Esophagus (tissue), 2 donors: ENCODE data around the gene KDM6A. TPM values are rescaled to one million over a fixed set of nuclear protein-coding genes. Genes with fewer than 3 reads are reported as not detected.
"Not testable (repeated sequence)": the region's sequence is repeated elsewhere in the genome, so short reads cannot be mapped to it uniquely, and the experiment has no call there.

Source experiments
- H3K27ac ChIP-seq, 2 donors: one replicate each; pipeline ENCODE4 v1.5.1; 2013; ENCODE audit warnings: low read depth in 2 of 2, mild to moderate bottlenecking in 2 of 2, inconsistent platforms in 1 of 2, low read length in 1 of 2, moderate library complexity in 1 of 2
- H3K27me3 ChIP-seq, 2 donors: one replicate each; pipeline ENCODE4 v1.6.1; 2013; ENCODE audit warnings: low read length in 2 of 2, control low read depth in 1 of 2, mild to moderate bottlenecking in 1 of 2; ENCODE audit not compliant: insufficient read depth in 2 of 2, control insufficient read depth in 1 of 2
- H3K36me3 ChIP-seq, 2 donors: one replicate each; pipeline ENCODE4 v1.6.1; 2013; ENCODE audit warnings: low read length in 1 of 2; ENCODE audit not compliant: control insufficient read depth in 2 of 2, insufficient read depth in 2 of 2
- H3K4me1 ChIP-seq, 2 donors: one replicate each; pipeline ENCODE4 v1.6.1; 2013; ENCODE audit warnings: low read length in 1 of 2; ENCODE audit not compliant: control insufficient read depth in 2 of 2, insufficient read depth in 2 of 2
- H3K4me3 ChIP-seq, 2 donors: one replicate each; pipeline ENCODE4 v1.5.1; 2013; ENCODE audit warnings: low read length in 2 of 2, mild to moderate bottlenecking in 2 of 2, low read depth in 1 of 2, moderate library complexity in 1 of 2
- H3K9me3 ChIP-seq, 2 donors: one replicate each; pipeline ENCODE4 v1.6.1; 2013; ENCODE audit warnings: mild to moderate bottlenecking in 2 of 2, low read depth in 1 of 2, low read length in 1 of 2, moderate library complexity in 1 of 2; ENCODE audit not compliant: control insufficient read depth in 2 of 2, insufficient read depth in 1 of 2
- WGBS, 2 donors: extraction: QIAGEN DNeasy Blood & Tissue Kit; methylation state at CpG; one replicate each; pipeline ENCODE4 v1.1.7; 2013; 5-methylcytosine and 5-hydroxymethylcytosine counted together
- polyA plus RNA-seq, 2 donors: library from polyadenylated mRNA; stranded (reverse); fragments of 200-250 nt; gene quantifications; one replicate each; pipeline ENCODE4 v1.2.3, GENCODE V29; 2013
- donor health status: healthy with polysubstance abuse.
- donor health status: Bipolar disorder and iron deficiency.

The KDM6A gene
- polyA plus RNA-seq, 2 donors: 7.2 to 13.5 TPM

GRCh38 chrX:44882635-44883034 lies 9.6 kb downstream of the KDM6A start:
- H3K4me3 ChIP-seq: no peak overlapping the region
- no peaks in the 10 kb centered on the region for H3K4me1 ChIP-seq
- no peaks in the 10 kb centered on the region for H3K36me3 ChIP-seq
- H3K27ac ChIP-seq: no peak overlapping the region
- H3K9me3 ChIP-seq: no peaks in the 10 kb centered on the region
- no peaks in the 10 kb centered on the region for H3K27me3 ChIP-seq

DNA sequence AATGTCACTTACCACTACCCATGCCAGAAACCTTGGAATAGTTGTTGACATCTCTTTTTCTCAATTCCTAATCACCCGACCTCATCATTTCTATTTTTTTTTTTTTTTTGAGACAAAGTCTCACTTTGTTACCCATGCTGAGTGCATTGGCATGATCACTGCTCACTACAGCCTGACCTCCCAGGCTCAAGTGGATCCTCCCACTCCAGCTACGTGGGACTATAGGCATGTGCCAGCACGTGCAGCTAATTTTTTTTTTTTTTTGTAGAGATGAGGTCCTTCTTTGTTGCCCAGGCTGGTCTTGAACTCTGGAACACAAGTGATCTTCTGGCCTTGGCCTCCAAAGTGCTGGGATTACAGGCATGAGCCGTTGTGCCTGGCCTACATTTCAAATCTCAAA lies 12.0 kb downstream of the KDM6A start:
- Histone ChIP-seq H3K27me3 (no peaks in the 10 kb centered on the region), H3K27ac (no peak overlapping the region), H3K9me3 (no peaks in the 10 kb centered on the region), H3K4me3 (no peak overlapping the region), H3K4me1 (no peaks in the 10 kb centered on the region), H3K36me3 (no peaks in the 10 kb centered on the region)
- 47 to 48% methylated on average over 4 of the region's 4 CpGs for WGBS, 2 donors

GRCh38 chrX:44889824-44890223 lies 16.8 kb downstream of the KDM6A start:
- Histone ChIP-seq H3K27me3 (no peaks in the 10 kb centered on the region), H3K4me3 (no peak overlapping the region), H3K9me3 (no peaks in the 10 kb centered on the region), H3K36me3 (no peaks in the 10 kb centered on the region), H3K4me1 (no peaks in the 10 kb centered on the region), H3K27ac (no peak overlapping the region)
- WGBS, 2 donors: 79 to 81% methylated on average over 1 of the region's 1 CpG

- H3K36me3 ChIP-seq: no peaks in the 10 kb centered on the region
- 39 to 54% methylated on average over 3 of the region's 3 CpGs for WGBS, 2 donors
- H3K27ac ChIP-seq: no peak overlapping the region
- H3K4me1 ChIP-seq: no peaks in the 10 kb centered on the region
- no peak overlapping the region for H3K4me3 ChIP-seq
- H3K9me3 ChIP-seq: no peaks in the 10 kb centered on the region
- no peaks in the 10 kb centered on the region for H3K27me3 ChIP-seq
Measured at GRCh38 chrX:44890247-44890646, 17.3 kb downstream of the KDM6A start.

GRCh38 chrX:44890687-44891086 lies 17.7 kb downstream of the KDM6A start:
- H3K9me3 ChIP-seq, H3K27me3 ChIP-seq, H3K36me3 ChIP-seq, H3K4me3 ChIP-seq, H3K27ac ChIP-seq, H3K4me1 ChIP-seq: not testable (repeated sequence)
- 90 to 94% methylated on average over 10 of the region's 10 CpGs for WGBS, 2 donors

GRCh38 chrX:44891642-44892041 lies 18.7 kb downstream of the KDM6A start:
- H3K36me3 ChIP-seq: no peaks in the 10 kb centered on the region
- H3K4me3 ChIP-seq: no peak overlapping the region
- no peaks in the 10 kb centered on the region for H3K4me1 ChIP-seq
- H3K27ac ChIP-seq: peak overlapping the region in 1 of 2 donors; percentile 76
- no peaks in the 10 kb centered on the region for H3K27me3 ChIP-seq
- 55 to 70% methylated on average over 6 of the region's 6 CpGs for WGBS, 2 donors
- H3K9me3 ChIP-seq: no peaks in the 10 kb centered on the region

DNA sequence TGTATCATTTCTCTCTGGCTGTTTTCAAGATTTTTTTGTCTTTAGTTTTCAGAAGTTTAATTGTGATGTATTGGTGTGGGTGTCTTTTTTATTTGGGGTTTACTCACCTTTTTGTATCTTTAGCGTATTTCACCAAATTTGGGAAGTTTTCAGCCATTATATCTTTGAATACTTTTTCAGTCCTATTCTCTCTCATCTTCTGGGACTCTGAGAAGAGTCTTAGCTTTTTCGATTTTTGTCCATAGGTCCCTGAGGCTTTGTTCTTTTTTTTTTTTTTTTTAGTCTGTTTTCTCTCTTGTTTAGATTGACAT lies 23.8 kb downstream of the KDM6A start:
- H3K4me1 ChIP-seq: peaks cover 0 to 7% of the 10 kb centered on the region in 2 donors
- no peak overlapping the region for H3K27ac ChIP-seq
- 93 to 98% methylated on average over 2 of the region's 2 CpGs for WGBS, 2 donors
- H3K4me3 ChIP-seq: no peak overlapping the region
- H3K36me3 ChIP-seq: no peaks in the 10 kb centered on the region
- H3K9me3 ChIP-seq: no peaks in the 10 kb centered on the region
- H3K27me3 ChIP-seq: no peaks in the 10 kb centered on the region

GRCh38 chrX:44897539-44897938 lies 24.6 kb downstream of the KDM6A start:
- no peak overlapping the region for H3K27ac ChIP-seq

GRCh38 chrX:44898411-44899221 lies 25.6 kb downstream of the KDM6A start:
- Histone ChIP-seq H3K4me3 (no peak overlapping the region), H3K27ac (peak overlapping the region; percentile 35 to 47), H3K9me3 (no peaks in the 10 kb centered on the region), H3K4me1 (peaks cover 0 to 7% of the 10 kb centered on the region in 2 donors), H3K36me3 (no peaks in the 10 kb centered on the region), H3K27me3 (no peaks in the 10 kb centered on the region)
- WGBS, 2 donors: 67% methylated on average over 3 of the region's 3 CpGs

More at GRCh38 chrX:44897539-44897938, 24.6 kb downstream of the KDM6A start:
- no peaks in the 10 kb centered on the region for H3K36me3 ChIP-seq
- no peaks in the 10 kb centered on the region for H3K9me3 ChIP-seq
- WGBS, 2 donors: 86 to 88% methylated on average over 2 of the region's 2 CpGs
- peaks cover 0 to 7% of the 10 kb centered on the region in 2 donors for H3K4me1 ChIP-seq
- H3K27me3 ChIP-seq: no peaks in the 10 kb centered on the region
- no peak overlapping the region for H3K4me3 ChIP-seq

DNA sequence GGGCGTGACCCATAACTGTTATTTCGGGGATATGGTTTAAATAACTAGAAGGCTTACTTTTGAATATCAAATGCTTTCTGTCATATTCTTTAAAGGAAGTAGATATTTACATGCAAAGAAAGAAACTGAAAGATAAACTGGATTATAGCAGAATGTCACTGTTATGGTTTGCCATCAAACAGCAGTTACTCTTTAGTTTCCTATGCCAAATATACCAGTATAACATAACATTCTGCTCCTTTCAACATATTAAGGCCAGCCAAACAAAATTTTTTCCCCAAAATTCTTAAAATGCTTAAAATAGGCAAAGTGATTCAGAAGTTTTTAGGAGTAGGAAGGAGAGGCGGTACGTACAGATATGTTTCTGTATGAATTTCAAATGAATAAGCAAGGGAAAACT lies 27.0 kb downstream of the KDM6A start:
- WGBS, 2 donors: 58 to 69% methylated on average over 4 of the region's 4 CpGs
- Histone ChIP-seq H3K27me3 (no peaks in the 10 kb centered on the region), H3K4me3 (no peak overlapping the region), H3K36me3 (no peaks in the 10 kb centered on the region), H3K9me3 (no peaks in the 10 kb centered on the region), H3K27ac (no peak overlapping the region), H3K4me1 (peaks cover 0 to 7% of the 10 kb centered on the region in 2 donors)
